Measurements from ENCODE around the gene GNAO1.

GRCh38 chr16:56367764-56368163, 176.5 kb downstream of the GNAO1 start:
- TF ChIP-seq HCFC1 (IDR thresholded peaks at IDR 0.05; ENCODE audit: low read depth, low read length) = no peak
- no peak for TF ChIP-seq POLR2A (IDR thresholded peaks at IDR 0.05; ENCODE audit: insufficient read depth in 1 of 2, low read depth in 2 of 2, low read length in 2 of 2)
- no peak for TF ChIP-seq KIAA2018 (CRISPR knock-in tag; IDR thresholded peaks at IDR 0.05; ENCODE audit: borderline replicate concordance)
- TF ChIP-seq NCOR1 (IDR thresholded peaks at IDR 0.05; ENCODE audit: borderline replicate concordance, low read length) = no peak
- TF ChIP-seq CTCF (CRISPR knock-in tag; IDR thresholded peaks at IDR 0.05) = no peak
- TF ChIP-seq ZNF282 (IDR thresholded peaks at IDR 0.05; ENCODE audit: partially characterized antibody) = no peak
- TF ChIP-seq SOX6 (IDR thresholded peaks at IDR 0.05) = no peak
- no peak for TF ChIP-seq SOX6 (CRISPR knock-in tag; IDR thresholded peaks at IDR 0.05)
- no peak for TF ChIP-seq ATAD3A (CRISPR knock-in tag; IDR thresholded peaks at IDR 0.05)
- TF ChIP-seq ZNF709 (CRISPR knock-in tag; IDR thresholded peaks at IDR 0.05) = no peak
- no peak for TF ChIP-seq CREB1 (IDR thresholded peaks at IDR 0.05)
- TF ChIP-seq CREB1 (CRISPR knock-in tag; IDR thresholded peaks at IDR 0.05) = no peak
- TF ChIP-seq ZNF776 (CRISPR knock-in tag; IDR thresholded peaks at IDR 0.05) = no peak
- TF ChIP-seq HHEX (CRISPR knock-in tag; IDR thresholded peaks at IDR 0.05) = no peak
- TF ChIP-seq RELA (CRISPR knock-in tag; IDR thresholded peaks at IDR 0.05) = no peak

All from HepG2 (cell line).